HepG2 (cell line): ENCODE measurements around the gene ZCCHC4. TPM values are rescaled to one million over a fixed set of nuclear protein-coding genes. Genes with fewer than 3 reads are reported as not detected.

Experiments used
- AKAP8 ChIP-seq: sonication (generic); formaldehyde crosslinking; IDR thresholded peaks from 2 replicates; pipeline ENCODE4 v1.5.1; 2020; ENCODE audit warnings: mild to moderate bottlenecking, missing genetic modification reagents
- ARID2 ChIP-seq: sonication (generic); formaldehyde crosslinking; IDR thresholded peaks from 2 replicates; pipeline ENCODE4 v1.8.1; 2022; ENCODE audit warnings: mild to moderate bottlenecking, missing genetic modification reagents, borderline replicate concordance
- BORCS8-MEF2B ChIP-seq: sonication (generic); formaldehyde crosslinking; IDR thresholded peaks from 2 replicates; pipeline ENCODE4 v1.8.0; 2022; ENCODE audit warnings: mild to moderate bottlenecking, missing genetic modification reagents
- CSRNP1 ChIP-seq: sonication (generic); formaldehyde crosslinking; IDR thresholded peaks from 2 replicates; pipeline ENCODE4 v1.8.1; 2023; ENCODE audit warnings: mild to moderate bottlenecking, missing genetic modification reagents
- FOXP1 ChIP-seq, 2 experiments: fragments of 450-650 bp in 1 of 2; IDR thresholded peaks; 2 replicates each; pipeline ENCODE4 v1.6.1; 2017 to 2018; ENCODE audit warnings: antibody characterized with exemption in 1 of 2
- KDM2A ChIP-seq: sonication (generic); formaldehyde crosslinking; IDR thresholded peaks from 2 replicates; pipeline ENCODE4 v1.4.0; 2020; ENCODE audit warnings: low read depth, missing genetic modification reagents, borderline replicate concordance
- MAFF ChIP-seq: IDR thresholded peaks from 2 replicates; pipeline ENCODE4 v1.6.1; 2011; ENCODE audit warnings: low read depth, low read length, improper control_type of control experiment
- MED13 ChIP-seq: sonication (generic); formaldehyde crosslinking; IDR thresholded peaks from 2 replicates; pipeline ENCODE4 v1.5.0; 2020; ENCODE audit warnings: missing genetic modification reagents
- MEIS2 ChIP-seq: sonication (generic); formaldehyde crosslinking; IDR thresholded peaks from 2 replicates; pipeline ENCODE4 v1.9.0; 2021; ENCODE audit warnings: mild to moderate bottlenecking, missing genetic modification reagents
- NAIF1 ChIP-seq: sonication (generic); formaldehyde crosslinking; IDR thresholded peaks from 2 replicates; pipeline ENCODE4 v1.5.0; 2020; ENCODE audit warnings: mild to moderate bottlenecking, missing genetic modification reagents, borderline replicate concordance
- RFX5 ChIP-seq: IDR thresholded peaks from 2 replicates; pipeline ENCODE4 v1.6.1; 2011; ENCODE audit warnings: low read depth, low read length, improper control_type of control experiment
- SPEN ChIP-seq: sonication (generic); formaldehyde crosslinking; IDR thresholded peaks from 2 replicates; pipeline ENCODE4 v1.5.1; 2020; ENCODE audit warnings: low read depth, mild to moderate bottlenecking, missing genetic modification reagents
- TOPORS ChIP-seq: sonication (generic); formaldehyde crosslinking; IDR thresholded peaks from 2 replicates; pipeline ENCODE4 v1.8.0; 2023; ENCODE audit warnings: mild to moderate bottlenecking, missing genetic modification reagents
- ZNF318 ChIP-seq: sonication (generic); formaldehyde crosslinking; IDR thresholded peaks from 2 replicates; pipeline ENCODE4 v1.4.0; 2020; ENCODE audit warnings: mild to moderate bottlenecking, missing genetic modification reagents
- ZNF414 ChIP-seq: sonication (generic); formaldehyde crosslinking; IDR thresholded peaks from 2 replicates; pipeline ENCODE4 v1.5.0; 2020; ENCODE audit warnings: missing genetic modification reagents
- ZNF510 ChIP-seq: sonication (generic); formaldehyde crosslinking; IDR thresholded peaks from 2 replicates; pipeline ENCODE4 v1.4.0; 2020; ENCODE audit warnings: low read depth, mild to moderate bottlenecking, missing genetic modification reagents
- ZNF546 ChIP-seq: sonication (generic); formaldehyde crosslinking; conservative IDR thresholded peaks from 2 replicates; pipeline ENCODE4 v1.8.1; 2023; ENCODE audit warnings: mild to moderate bottlenecking, missing genetic modification reagents
- polyA plus RNA-seq, 8 experiments: library from polyadenylated mRNA; depleted of rRNA in 3 of 8; stranded (reverse) in 7 of 8; unstranded in 1 of 8; fragments of >200 nt; fragmentation: Illumina TruSeq in 4 of 8; extraction: Trizol in 4 of 8; gene quantifications; 2 replicates each; pipeline versions ENCODE4 v1.2.1 to v1.2.3, GENCODE V29; 2011 to 2016; ENCODE audit warnings: low read depth in 4 of 8, missing spikeins in 1 of 8, mixed read lengths in 1 of 8; ENCODE audit not compliant: insufficient read depth in 1 of 8
- total RNA-seq, 5 experiments: library from RNA; depleted of rRNA; stranded (reverse); fragments of >200 nt; fragmentation: Illumina TruSeq; extraction: Trizol; gene quantifications; 2 replicates each; pipeline ENCODE4 v1.2.3, GENCODE V29; 2016; ENCODE audit warnings: low read depth in 1 of 5

The ZCCHC4 gene
- total and polyA plus RNA-seq, 2 of the 13 experiments (the other 11 are each of a cell fraction or from before 2014, with no cell fraction given) = 13.2 to 15.0 TPM

DNA sequence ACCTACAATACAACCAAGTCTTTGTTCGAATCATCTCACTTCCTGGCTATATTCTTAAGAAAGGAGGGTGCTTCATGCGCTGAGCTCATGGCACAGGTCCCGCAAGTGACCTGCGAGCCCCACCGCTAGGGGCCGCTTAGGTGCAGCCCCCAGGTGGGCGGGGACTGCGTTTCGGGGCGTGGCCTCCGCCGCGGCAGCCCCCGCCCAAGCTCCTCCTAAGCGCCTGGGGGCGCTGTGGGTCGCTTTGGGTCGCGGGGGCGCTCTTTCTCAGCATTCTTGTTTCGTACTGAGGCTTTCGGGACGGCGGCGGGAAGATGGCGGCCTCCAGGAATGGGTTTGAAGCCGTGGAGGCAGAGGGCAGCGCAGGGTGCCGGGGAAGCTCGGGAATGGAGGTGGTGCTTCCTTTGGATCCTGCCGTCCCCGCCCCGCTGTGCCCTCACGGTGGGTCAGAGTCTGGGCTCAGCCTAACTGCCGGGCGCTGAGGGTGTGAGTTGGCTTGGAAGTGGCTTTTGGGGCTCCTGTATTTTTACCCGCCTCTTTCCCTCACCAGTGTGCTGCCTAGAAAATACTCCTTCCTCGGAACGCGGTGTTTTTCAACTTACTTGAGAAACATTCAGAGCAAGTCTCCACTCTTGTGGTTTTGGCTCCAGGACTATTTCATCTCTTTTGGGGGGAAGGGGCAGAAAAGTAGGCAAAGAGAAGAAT, at the start of gene ZCCHC4 (continued):
- TF ChIP-seq KDM2A (CRISPR knock-in tag) = peak; percentile 100
- TF ChIP-seq MAFF = no peak
- peak; percentile 82; the same call in 1 of the 2 replicates for TF ChIP-seq NAIF1 (CRISPR knock-in tag)
- no peak; the same call in 1 of the 2 replicates for TF ChIP-seq AKAP8 (CRISPR knock-in tag)
- TF ChIP-seq CSRNP1 (CRISPR knock-in tag) = no peak; the same call in 1 of the 2 replicates
- TF ChIP-seq MED13 (CRISPR knock-in tag) = no peak; the same call in 1 of the 2 replicates
- peak; percentile 80; the same call in 1 of the 2 replicates for TF ChIP-seq TOPORS (CRISPR knock-in tag)
- no peak for TF ChIP-seq ARID2 (CRISPR knock-in tag)
- peak; percentile 94 for TF ChIP-seq SPEN (CRISPR knock-in tag)
- TF ChIP-seq ZNF318 = no peak
- no peak for TF ChIP-seq FOXP1 (IDR thresholded peaks at IDR 0.05)
- peak; percentile 59 for TF ChIP-seq FOXP1 (CRISPR knock-in tag; IDR thresholded peaks at IDR 0.05)
- peak; percentile 9; the same call in 1 of the 2 replicates for TF ChIP-seq RFX5
- peak; percentile 88; the same call in 1 of the 2 replicates for TF ChIP-seq BORCS8-MEF2B
- TF ChIP-seq ZNF546 = no peak; the same call in 1 of the 2 replicates
- TF ChIP-seq ZNF414 (CRISPR knock-in tag) = peak; percentile 93; the same call in 1 of the 2 replicates
- peak; percentile 72; the same call in 1 of the 2 replicates for TF ChIP-seq MEIS2 (CRISPR knock-in tag)
- no peak for TF ChIP-seq ZNF510
